H7 (cell line): ENCODE data around the gene RBM44. TPM values are rescaled to one million over a fixed set of nuclear protein-coding genes. Genes with fewer than 3 reads are reported as not detected.

Source experiments
- DNase-seq: peaks from one replicate; pipeline ENCODE4 v3.0.0; 2012
- H3K27me3 ChIP-seq: 2 replicates; pipeline ENCODE4 v1.6.0; 2011; ENCODE audit warnings: mild to moderate bottlenecking, low read length; ENCODE audit not compliant: control insufficient read depth, insufficient read depth
- H3K36me3 ChIP-seq: replicated peaks from 2 replicates; pipeline ENCODE4 v1.5.1; 2011; ENCODE audit warnings: low read length; ENCODE audit not compliant: control insufficient read depth, insufficient read depth
- H3K4me3 ChIP-seq: 2 replicates; pipeline ENCODE4 v1.5.1; 2011; ENCODE audit warnings: low read depth, mild to moderate bottlenecking, control low read depth, low read length, moderate library complexity; ENCODE audit not compliant: insufficient read depth
- total RNA-seq: library from RNA; depleted of rRNA; stranded (reverse); fragments of >200 nt; shearing (Covaris generic); gene quantifications from 2 replicates; pipeline ENCODE4 v1.2.3, GENCODE V29; 2014

RBM44 gene
- total RNA-seq, 1 experiment from 2014 or later = 0.94 TPM

- Histone ChIP-seq H3K36me3 (no peaks in the 10 kb centered on the region), H3K27me3 (peaks cover 18% of the 10 kb centered on the region), H3K4me3 (no peak overlapping the region)
- DNase-seq = peak; percentile 16
Observed at GRCh38 chr2:237857791-237858190, 59.2 kb downstream of the RBM44 start.

- Histone ChIP-seq H3K36me3 (no peaks in the 10 kb centered on the region), H3K4me3 (peak overlapping the region; percentile 24; the same call in 1 of the 2 replicates), H3K27me3 (peaks cover 18% of the 10 kb centered on the region)
- DNase-seq = peak; percentile 87
Observed at GRCh38 chr2:237858294-237859081, 59.9 kb downstream of the RBM44 start.

DNA sequence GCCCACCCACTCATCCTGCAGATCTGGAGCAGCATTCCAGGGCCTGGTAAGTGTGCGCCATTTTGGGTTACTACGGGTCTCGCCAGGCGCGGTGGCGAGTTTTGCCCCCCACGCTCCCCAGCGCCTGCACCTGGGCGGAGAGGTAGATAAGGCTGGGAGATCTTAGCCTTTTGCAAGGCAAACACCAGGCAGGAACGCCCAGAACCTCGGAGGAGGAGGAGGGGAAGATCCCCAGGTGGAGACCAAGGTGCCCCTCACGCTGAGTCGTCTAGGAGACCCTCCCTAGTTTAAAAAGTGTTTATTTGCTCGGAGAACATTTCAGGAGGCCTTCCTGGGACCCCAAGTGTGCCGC is 60.5 kb downstream of the RBM44 start:
- Histone ChIP-seq H3K36me3 (no peaks in the 10 kb centered on the region), H3K4me3 (peak overlapping the region; percentile 24), H3K27me3 (peaks cover 18% of the 10 kb centered on the region)
- DNase-seq = peak; percentile 71

- peak; percentile 80 for DNase-seq
- Histone ChIP-seq H3K27me3 (peaks cover 18% of the 10 kb centered on the region), H3K36me3 (no peaks in the 10 kb centered on the region), H3K4me3 (peak within 1 kb of the TSS; percentile 37)
Observed at GRCh38 chr2:237859533-237860272, 61.1 kb downstream of the RBM44 start, which contains the start of gene RAMP1. Gene RAMP1 (plus strand): TSS chr2:237859623. CDS start chr2:237859676, 53 bp downstream.

GRCh38 chr2:237860273-237860935 is 61.8 kb downstream of the RBM44 start:
- peak overlapping the region; percentile 37; the same call in 1 of the 2 replicates for H3K4me3 ChIP-seq
- peaks cover 18% of the 10 kb centered on the region for H3K27me3 ChIP-seq
- H3K36me3 ChIP-seq = no peaks in the 10 kb centered on the region
- DNase-seq = peak; percentile 53

- DNase-seq = peak; percentile 18
- H3K27me3 ChIP-seq = peaks cover 18% of the 10 kb centered on the region
- H3K4me3 ChIP-seq = no peak overlapping the region
- H3K36me3 ChIP-seq = no peaks in the 10 kb centered on the region
Observed at GRCh38 chr2:237861875-237862527, 63.4 kb downstream of the RBM44 start.

DNA sequence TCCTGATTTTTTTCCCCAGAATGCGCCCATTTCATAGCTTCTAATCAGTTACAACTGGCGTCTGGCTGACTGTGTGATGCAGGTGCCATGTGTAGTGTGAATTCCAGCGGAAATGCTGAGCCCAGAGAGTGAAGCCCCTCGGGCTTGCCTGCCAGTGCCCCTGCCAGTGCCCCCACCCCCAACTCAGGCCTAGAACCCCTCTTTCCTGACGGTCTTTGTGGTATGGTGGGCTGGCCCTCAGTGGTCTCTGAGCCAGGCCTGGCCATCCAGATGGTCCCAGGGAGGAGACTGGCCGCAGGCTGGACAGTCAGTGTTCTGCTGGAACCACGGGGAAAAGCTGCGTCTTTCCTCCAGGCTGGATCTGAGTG is 63.9 kb downstream of the RBM44 start:
- DNase-seq = no peak
- Histone ChIP-seq H3K36me3 (no peaks in the 10 kb centered on the region), H3K27me3 (peaks cover 18% of the 10 kb centered on the region), H3K4me3 (no peak overlapping the region)

DNA sequence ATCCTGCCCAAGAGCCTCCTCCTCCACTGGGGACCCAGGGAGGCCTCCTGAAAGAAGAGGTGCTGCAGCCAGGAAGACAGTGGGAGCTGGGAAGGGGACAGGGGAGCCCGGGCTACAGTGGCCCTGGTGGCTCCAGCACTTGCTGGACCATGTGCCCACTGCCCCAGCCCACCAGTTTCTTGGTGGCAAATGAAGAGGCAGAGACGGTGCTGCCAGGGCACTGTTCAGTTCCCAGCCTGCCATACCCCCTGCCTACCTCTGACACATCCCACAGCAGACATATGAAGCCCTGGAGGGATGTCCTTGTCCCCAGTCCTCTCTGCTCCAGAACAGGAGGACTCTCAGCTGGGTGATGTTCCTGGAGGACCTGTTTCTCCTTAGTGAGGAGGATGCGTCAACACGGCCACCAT is 64.5 kb downstream of the RBM44 start:
- no peak overlapping the region for H3K4me3 ChIP-seq
- peak; percentile 28 for DNase-seq
- peaks cover 18% of the 10 kb centered on the region for H3K27me3 ChIP-seq
- no peaks in the 10 kb centered on the region for H3K36me3 ChIP-seq

GRCh38 chr2:237863689-237864443 is 65.3 kb downstream of the RBM44 start:
- H3K27me3 ChIP-seq = peaks cover 15% of the 10 kb centered on the region
- DNase-seq = peak; percentile 62
- H3K36me3 ChIP-seq = no peaks in the 10 kb centered on the region
- no peak overlapping the region for H3K4me3 ChIP-seq

DNA sequence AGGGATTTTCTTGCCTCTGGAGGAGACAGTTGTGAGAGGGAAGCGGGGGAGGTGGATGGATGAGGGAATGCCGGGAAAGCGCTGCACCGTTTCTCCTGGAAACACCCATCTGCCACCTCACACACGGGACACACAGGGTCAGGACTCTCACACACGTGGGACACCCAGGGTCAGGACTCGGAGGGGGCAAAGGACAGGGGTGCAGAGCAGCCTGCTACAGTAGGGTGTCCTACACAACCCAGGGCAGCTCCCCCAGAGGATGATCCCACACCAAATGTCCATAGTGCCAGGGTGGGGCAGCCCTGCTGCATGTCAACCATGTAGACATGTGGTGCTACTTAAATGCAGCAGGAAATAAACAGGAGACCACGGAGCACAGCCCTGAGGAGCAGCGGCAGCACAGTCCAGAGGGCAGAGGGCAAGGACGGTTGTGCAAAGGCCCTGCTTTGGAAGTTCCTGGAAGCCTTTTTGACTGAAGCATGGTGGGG is 65.9 kb downstream of the RBM44 start:
- H3K27me3 ChIP-seq = peaks cover 11% of the 10 kb centered on the region
- no peak for DNase-seq
- no peak overlapping the region for H3K4me3 ChIP-seq
- H3K36me3 ChIP-seq = no peaks in the 10 kb centered on the region

GRCh38 chr2:237864940-237865622 is 66.5 kb downstream of the RBM44 start:
- Histone ChIP-seq H3K36me3 (no peaks in the 10 kb centered on the region), H3K4me3 (no peak overlapping the region), H3K27me3 (peaks cover 5% of the 10 kb centered on the region)
- DNase-seq = peak; percentile 48

DNA sequence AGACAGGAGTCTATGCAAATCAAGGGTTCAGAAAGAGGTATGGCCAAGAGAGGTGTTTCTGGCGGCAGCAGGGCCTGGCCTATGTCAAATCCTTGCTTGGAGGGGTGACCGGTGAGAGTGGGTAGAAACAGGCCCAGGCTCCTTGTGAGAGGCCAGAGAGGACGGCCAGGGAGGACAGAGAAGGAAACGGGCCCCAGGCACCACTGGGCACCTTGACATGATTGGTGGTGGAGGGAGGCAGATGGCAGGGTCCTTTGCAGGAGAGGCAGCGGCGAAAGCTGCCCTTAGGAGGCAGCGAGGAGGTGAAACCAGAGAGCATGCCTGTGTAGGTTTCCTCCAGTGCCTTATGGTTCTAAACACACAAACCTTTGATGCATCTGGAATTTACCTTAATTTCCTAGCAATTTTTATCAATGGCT is 67.1 kb downstream of the RBM44 start:
- no peaks in the 10 kb centered on the region for H3K36me3 ChIP-seq
- DNase-seq = peak; percentile 71
- H3K27me3 ChIP-seq = no peaks in the 10 kb centered on the region
- no peak overlapping the region for H3K4me3 ChIP-seq

- Histone ChIP-seq H3K36me3 (no peaks in the 10 kb centered on the region), H3K4me3 (no peak overlapping the region), H3K27me3 (no peaks in the 10 kb centered on the region)
- DNase-seq = peak; percentile 10
Observed at GRCh38 chr2:237866101-237866621, 67.6 kb downstream of the RBM44 start.
